SKM-1 treated with dmso at 0.1 percent for 144 hours (cell line): ENCODE measurements around the gene MTRF1.
"Not testable (repeated sequence)": the region's sequence is repeated elsewhere in the genome, so short reads cannot be mapped to it uniquely, and the experiment has no call there.

Source experiments
- DNase-seq: peaks from one replicate; lab custom pipeline; 2025; ENCODE audit not compliant: unreplicated experiment; lab: John Stamatoyannopoulos, UW

MTRF1 gene

GRCh38 chr13:41282129-41282571 lies 18.8 kb upstream of the MTRF1 start:
- DNase-seq, result peak; percentile 34

- not testable (repeated sequence) for DNase-seq
Measured at GRCh38 chr13:41279156-41279555, 15.8 kb upstream of the MTRF1 start.

GRCh38 chr13:41276824-41277223 lies 13.4 kb upstream of the MTRF1 start:
- DNase-seq, result no peak

GRCh38 chr13:41274881-41275280 lies 11.5 kb upstream of the MTRF1 start:
- no peak for DNase-seq

GRCh38 chr13:41273831-41274441 lies 10.6 kb upstream of the MTRF1 start:
- DNase-seq, result no peak

- DNase-seq, result no peak
Measured at GRCh38 chr13:41271456-41272285, 8.3 kb upstream of the MTRF1 start.

GRCh38 chr13:41268764-41269163 lies 5.4 kb upstream of the MTRF1 start:
- no peak for DNase-seq

- DNase-seq, result no peak
Measured at GRCh38 chr13:41267106-41267505, 3.7 kb upstream of the MTRF1 start.

- no peak for DNase-seq
Measured at GRCh38 chr13:41259875-41260501, 3.4 kb downstream of the MTRF1 start.

- no peak for DNase-seq
Measured at GRCh38 chr13:41257535-41257934, 5.8 kb downstream of the MTRF1 start.

- no peak for DNase-seq
Measured at GRCh38 chr13:41254902-41255301, 8.5 kb downstream of the MTRF1 start.

- no peak for DNase-seq
Measured at GRCh38 chr13:41250993-41251392, 12.4 kb downstream of the MTRF1 start.

GRCh38 chr13:41246969-41247680 lies 16.3 kb downstream of the MTRF1 start:
- no peak for DNase-seq

GRCh38 chr13:41244556-41244955 lies 18.8 kb downstream of the MTRF1 start:
- DNase-seq, result no peak

- no peak for DNase-seq
Measured at GRCh38 chr13:41241626-41242025, 21.8 kb downstream of the MTRF1 start.

- no peak for DNase-seq
Measured at GRCh38 chr13:41236369-41236768, 27.0 kb downstream of the MTRF1 start.

GRCh38 chr13:41232578-41233480 lies 30.5 kb downstream of the MTRF1 start:
- DNase-seq, result peak; percentile 25

- no peak for DNase-seq
Measured at GRCh38 chr13:41231786-41232185, 31.6 kb downstream of the MTRF1 start.

GRCh38 chr13:41231025-41231677 lies 32.2 kb downstream of the MTRF1 start:
- no peak for DNase-seq

GRCh38 chr13:41229356-41229755 lies 34.0 kb downstream of the MTRF1 start:
- DNase-seq, result no peak
